ENCODE measurements around the gene PCSK4. TPM values are rescaled to one million over a fixed set of nuclear protein-coding genes. Genes with fewer than 3 reads are reported as not detected.

The PCSK4 gene
- total and polyA plus RNA-seq, 9 of the 15 experiments (the other 6 are each of a cell fraction or from before 2014, with no cell fraction given), result 0.01 to 9.1 (median 2.1) TPM; not detected in 1

DNA sequence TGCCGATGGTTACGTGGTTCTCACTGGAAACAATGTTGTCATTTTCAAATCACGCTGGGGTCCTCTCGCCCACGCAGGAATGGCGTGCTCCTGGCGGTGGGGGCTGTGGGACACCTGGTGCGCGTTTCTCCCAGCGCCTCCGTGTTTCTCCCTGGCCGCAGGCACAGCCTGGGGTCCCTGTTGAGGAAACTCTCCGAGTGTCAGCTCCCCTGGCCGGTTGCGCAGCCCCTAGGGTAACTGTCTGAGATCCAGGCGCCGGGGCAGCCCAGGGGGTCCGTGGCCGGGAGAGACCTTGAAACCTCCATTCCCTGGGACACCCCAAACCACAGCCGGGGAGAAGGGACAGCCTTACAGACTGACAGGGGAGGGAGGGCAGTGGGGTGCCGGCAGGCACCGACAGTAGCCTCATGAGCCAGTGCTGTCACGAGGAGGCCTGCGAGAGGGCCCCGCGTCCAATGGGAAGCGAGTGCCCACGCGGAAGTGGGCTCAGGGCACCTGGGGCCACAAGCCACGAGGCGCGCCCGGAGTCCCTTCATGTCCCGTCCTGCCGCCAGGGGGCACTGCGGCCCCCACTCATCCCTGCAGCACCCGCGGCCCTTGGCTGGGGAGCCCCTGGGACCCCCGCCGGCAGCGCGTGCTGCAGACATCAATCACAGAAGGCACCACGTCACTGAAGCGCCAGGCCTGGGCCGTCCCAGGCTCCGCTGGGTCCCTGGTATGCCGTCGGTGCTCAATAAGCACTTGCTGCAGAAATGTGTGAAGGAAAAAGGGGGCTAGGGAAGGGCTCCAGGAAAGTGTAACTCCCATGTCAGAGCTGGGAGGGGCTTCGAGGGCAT is 13.2 kb upstream of the PCSK4 start (continued):
- TF ChIP-seq CBFA2T2 (conservative IDR thresholded peaks at IDR 0.05) (no peak), FOXJ2 (tag; IDR thresholded peaks at IDR 0.05) (no peak), SREBF2 (CRISPR knock-in tag; IDR thresholded peaks at IDR 0.05) (no peak), SNRNP70 (optimal IDR thresholded peaks at IDR 0.05; ENCODE audit: low read depth, low read length) (no peak), LCOR (CRISPR knock-in tag; IDR thresholded peaks at IDR 0.05) (peak; percentile 95), BHLHE40 (IDR thresholded peaks at IDR 0.05; ENCODE audit: low read length) (peak; percentile 61), RHOXF2B (CRISPR knock-in tag; conservative IDR thresholded peaks at IDR 0.05) (no peak), MBD2 (IDR thresholded peaks at IDR 0.05; ENCODE audit: borderline replicate concordance, low read depth) (peak; percentile 54; the same call in 1 of the 2 replicates), PTRF (tag; IDR thresholded peaks at IDR 0.05) (no peak), MTF1 (CRISPR knock-in tag; IDR thresholded peaks at IDR 0.05; ENCODE audit: borderline replicate concordance) (no peak), SMAD2 (IDR thresholded peaks at IDR 0.05; ENCODE audit: low read depth, low read length) (no peak), RBM15 (IDR thresholded peaks at IDR 0.05; ENCODE audit: insufficient read depth, low read length) (no peak), CBFA2T3 (IDR thresholded peaks at IDR 0.05) (no peak), ZNF324 (CRISPR knock-in tag; IDR thresholded peaks at IDR 0.05) (no peak), HCFC1 (IDR thresholded peaks at IDR 0.05; ENCODE audit: low read depth, low read length) (no peak; the same call in 1 of the 2 replicates), NR1H2 (CRISPR knock-in tag; IDR thresholded peaks at IDR 0.05) (no peak), GABPA (tag; conservative IDR thresholded peaks at IDR 0.05; ENCODE audit: low read depth) (peak; percentile 38), NCOA6 (IDR thresholded peaks at IDR 0.05) (no peak), ZNF668 (CRISPR knock-in tag; IDR thresholded peaks at IDR 0.05) (no peak)
- TF ChIP-seq, protein P1, sequence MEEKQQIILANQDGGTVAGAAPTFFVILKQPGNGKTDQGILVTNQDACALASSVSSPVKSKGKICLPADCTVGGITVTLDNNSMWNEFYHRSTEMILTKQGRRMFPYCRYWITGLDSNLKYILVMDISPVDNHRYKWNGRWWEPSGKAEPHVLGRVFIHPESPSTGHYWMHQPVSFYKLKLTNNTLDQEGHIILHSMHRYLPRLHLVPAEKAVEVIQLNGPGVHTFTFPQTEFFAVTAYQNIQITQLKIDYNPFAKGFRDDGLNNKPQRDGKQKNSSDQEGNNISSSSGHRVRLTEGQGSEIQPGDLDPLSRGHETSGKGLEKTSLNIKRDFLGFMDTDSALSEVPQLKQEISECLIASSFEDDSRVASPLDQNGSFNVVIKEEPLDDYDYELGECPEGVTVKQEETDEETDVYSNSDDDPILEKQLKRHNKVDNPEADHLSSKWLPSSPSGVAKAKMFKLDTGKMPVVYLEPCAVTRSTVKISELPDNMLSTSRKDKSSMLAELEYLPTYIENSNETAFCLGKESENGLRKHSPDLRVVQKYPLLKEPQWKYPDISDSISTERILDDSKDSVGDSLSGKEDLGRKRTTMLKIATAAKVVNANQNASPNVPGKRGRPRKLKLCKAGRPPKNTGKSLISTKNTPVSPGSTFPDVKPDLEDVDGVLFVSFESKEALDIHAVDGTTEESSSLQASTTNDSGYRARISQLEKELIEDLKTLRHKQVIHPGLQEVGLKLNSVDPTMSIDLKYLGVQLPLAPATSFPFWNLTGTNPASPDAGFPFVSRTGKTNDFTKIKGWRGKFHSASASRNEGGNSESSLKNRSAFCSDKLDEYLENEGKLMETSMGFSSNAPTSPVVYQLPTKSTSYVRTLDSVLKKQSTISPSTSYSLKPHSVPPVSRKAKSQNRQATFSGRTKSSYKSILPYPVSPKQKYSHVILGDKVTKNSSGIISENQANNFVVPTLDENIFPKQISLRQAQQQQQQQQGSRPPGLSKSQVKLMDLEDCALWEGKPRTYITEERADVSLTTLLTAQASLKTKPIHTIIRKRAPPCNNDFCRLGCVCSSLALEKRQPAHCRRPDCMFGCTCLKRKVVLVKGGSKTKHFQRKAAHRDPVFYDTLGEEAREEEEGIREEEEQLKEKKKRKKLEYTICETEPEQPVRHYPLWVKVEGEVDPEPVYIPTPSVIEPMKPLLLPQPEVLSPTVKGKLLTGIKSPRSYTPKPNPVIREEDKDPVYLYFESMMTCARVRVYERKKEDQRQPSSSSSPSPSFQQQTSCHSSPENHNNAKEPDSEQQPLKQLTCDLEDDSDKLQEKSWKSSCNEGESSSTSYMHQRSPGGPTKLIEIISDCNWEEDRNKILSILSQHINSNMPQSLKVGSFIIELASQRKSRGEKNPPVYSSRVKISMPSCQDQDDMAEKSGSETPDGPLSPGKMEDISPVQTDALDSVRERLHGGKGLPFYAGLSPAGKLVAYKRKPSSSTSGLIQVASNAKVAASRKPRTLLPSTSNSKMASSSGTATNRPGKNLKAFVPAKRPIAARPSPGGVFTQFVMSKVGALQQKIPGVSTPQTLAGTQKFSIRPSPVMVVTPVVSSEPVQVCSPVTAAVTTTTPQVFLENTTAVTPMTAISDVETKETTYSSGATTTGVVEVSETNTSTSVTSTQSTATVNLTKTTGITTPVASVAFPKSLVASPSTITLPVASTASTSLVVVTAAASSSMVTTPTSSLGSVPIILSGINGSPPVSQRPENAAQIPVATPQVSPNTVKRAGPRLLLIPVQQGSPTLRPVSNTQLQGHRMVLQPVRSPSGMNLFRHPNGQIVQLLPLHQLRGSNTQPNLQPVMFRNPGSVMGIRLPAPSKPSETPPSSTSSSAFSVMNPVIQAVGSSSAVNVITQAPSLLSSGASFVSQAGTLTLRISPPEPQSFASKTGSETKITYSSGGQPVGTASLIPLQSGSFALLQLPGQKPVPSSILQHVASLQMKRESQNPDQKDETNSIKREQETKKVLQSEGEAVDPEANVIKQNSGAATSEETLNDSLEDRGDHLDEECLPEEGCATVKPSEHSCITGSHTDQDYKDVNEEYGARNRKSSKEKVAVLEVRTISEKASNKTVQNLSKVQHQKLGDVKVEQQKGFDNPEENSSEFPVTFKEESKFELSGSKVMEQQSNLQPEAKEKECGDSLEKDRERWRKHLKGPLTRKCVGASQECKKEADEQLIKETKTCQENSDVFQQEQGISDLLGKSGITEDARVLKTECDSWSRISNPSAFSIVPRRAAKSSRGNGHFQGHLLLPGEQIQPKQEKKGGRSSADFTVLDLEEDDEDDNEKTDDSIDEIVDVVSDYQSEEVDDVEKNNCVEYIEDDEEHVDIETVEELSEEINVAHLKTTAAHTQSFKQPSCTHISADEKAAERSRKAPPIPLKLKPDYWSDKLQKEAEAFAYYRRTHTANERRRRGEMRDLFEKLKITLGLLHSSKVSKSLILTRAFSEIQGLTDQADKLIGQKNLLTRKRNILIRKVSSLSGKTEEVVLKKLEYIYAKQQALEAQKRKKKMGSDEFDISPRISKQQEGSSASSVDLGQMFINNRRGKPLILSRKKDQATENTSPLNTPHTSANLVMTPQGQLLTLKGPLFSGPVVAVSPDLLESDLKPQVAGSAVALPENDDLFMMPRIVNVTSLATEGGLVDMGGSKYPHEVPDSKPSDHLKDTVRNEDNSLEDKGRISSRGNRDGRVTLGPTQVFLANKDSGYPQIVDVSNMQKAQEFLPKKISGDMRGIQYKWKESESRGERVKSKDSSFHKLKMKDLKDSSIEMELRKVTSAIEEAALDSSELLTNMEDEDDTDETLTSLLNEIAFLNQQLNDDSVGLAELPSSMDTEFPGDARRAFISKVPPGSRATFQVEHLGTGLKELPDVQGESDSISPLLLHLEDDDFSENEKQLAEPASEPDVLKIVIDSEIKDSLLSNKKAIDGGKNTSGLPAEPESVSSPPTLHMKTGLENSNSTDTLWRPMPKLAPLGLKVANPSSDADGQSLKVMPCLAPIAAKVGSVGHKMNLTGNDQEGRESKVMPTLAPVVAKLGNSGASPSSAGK (IDR thresholded peaks at IDR 0.05), result peak; percentile 97
